Choroid plexus epithelial cell (primary cell): Measurements from ENCODE around the gene CYSRT1.
"Not testable (repeated sequence)": the region's sequence is repeated elsewhere in the genome, so short reads cannot be mapped to it uniquely, and the experiment has no call there.

Source experiments
- DNase-seq: peaks from one replicate; pipeline ENCODE4 v3.0.0-alpha.2; 2010; ENCODE audit warnings: low read depth
- H3K4me3 ChIP-seq: 2 replicates; pipeline ENCODE4 v1.5.1; 2011; ENCODE audit warnings: low read depth, mild to moderate bottlenecking, control low read depth, low read length, moderate library complexity
- TF ChIP-seq, protein P1 (sequence below): conservative IDR thresholded peaks from 2 replicates; pipeline ENCODE4 v1.5.1; 2011; ENCODE audit warnings: low read depth, mild to moderate bottlenecking, control low read depth, inconsistent platforms, low read length, moderate library complexity

Gene CYSRT1

GRCh38 chr9:137237759-137238726, 13.1 kb downstream of the CYSRT1 start:
- TF ChIP-seq, protein P1, sequence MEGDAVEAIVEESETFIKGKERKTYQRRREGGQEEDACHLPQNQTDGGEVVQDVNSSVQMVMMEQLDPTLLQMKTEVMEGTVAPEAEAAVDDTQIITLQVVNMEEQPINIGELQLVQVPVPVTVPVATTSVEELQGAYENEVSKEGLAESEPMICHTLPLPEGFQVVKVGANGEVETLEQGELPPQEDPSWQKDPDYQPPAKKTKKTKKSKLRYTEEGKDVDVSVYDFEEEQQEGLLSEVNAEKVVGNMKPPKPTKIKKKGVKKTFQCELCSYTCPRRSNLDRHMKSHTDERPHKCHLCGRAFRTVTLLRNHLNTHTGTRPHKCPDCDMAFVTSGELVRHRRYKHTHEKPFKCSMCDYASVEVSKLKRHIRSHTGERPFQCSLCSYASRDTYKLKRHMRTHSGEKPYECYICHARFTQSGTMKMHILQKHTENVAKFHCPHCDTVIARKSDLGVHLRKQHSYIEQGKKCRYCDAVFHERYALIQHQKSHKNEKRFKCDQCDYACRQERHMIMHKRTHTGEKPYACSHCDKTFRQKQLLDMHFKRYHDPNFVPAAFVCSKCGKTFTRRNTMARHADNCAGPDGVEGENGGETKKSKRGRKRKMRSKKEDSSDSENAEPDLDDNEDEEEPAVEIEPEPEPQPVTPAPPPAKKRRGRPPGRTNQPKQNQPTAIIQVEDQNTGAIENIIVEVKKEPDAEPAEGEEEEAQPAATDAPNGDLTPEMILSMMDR, result no peak
- DNase-seq, result no peak
- no peak overlapping the region for H3K4me3 ChIP-seq

- peak overlapping the region; percentile 72 for H3K4me3 ChIP-seq
- DNase-seq, result not testable (repeated sequence)
Observed at GRCh38 chr9:137239541-137240200, 14.7 kb downstream of the CYSRT1 start.

GRCh38 chr9:137240318-137240840, 15.4 kb downstream of the CYSRT1 start:
- TF ChIP-seq, protein P1, result no peak
- H3K4me3 ChIP-seq, result peak overlapping the region; percentile 72
- peak; percentile 82 for DNase-seq

DNA sequence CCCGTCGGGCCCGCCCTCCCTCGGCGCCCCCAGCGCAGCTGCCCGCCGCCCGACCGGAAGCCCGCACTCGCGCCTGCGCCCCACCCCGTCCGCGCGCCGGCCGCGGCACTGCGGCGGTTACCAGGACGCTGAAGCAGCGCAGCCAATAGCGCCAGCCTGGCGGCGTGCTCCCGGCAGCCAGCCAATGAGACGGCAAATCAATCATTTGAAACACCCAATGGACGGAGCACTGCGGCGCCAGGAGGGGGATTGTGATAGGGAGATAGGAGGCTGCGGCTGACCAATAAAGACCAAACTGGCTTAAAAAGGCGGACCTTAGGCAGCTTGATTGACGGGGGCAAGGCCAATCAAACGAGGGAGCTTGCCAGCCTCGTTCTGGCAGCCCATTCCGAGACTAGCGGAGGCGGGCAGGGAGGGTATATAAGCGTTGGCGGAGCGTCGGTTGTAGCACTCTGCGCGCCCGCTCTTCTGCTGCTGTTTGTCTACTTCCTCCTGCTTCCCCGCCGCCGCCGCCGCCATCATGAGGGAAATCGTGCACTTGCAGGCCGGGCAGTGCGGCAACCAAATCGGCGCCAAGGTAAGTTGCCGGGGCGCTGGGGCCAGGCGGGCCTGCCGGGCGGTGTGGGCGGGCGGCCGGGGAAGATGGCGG, 16.0 kb downstream of the CYSRT1 start, which contains the start of gene TUBB4B:
Gene TUBB4B (plus strand): TSS at position 447 of the 649 bp plus-strand sequence. CDS start 74 bp downstream, at position 521.
- peak; percentile 100 for DNase-seq
- peak within 1 kb of the TSS; percentile 85 for H3K4me3 ChIP-seq
- TF ChIP-seq, protein P1, result no peak

DNA sequence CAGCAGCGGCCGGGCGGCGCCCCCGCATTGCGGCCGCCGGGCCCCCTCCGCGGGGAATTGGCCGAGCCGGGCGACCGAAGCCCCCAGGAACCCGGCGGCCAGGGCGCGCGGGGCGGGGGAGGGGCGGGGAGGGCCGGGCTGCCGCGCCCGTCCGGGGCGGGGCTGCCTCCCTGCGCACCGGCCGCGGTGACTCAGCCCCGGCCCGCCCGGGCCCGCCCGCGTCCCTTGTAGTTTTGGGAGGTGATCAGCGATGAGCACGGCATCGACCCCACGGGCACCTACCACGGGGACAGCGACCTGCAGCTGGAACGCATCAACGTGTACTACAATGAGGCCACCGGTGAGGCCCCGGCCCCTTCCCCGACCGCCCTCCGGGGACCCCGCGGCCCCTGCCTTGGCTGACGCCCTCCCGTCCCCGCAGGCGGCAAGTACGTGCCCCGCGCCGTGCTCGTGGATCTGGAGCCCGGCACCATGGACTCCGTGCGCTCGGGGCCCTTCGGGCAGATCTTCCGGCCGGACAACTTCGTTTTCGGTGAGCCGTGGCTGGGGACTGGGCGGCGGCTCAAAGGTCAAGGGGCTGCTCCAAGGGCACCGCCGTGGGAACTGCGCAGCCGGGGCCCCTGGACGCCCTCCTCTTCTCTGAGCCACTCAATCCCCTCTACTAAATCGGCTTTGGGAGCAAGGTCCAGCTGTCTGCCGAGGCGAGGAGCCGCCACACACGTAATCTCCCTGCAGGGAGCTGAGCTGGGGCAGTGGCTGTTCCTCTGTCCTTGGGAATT, 16.7 kb downstream of the CYSRT1 start:
- TF ChIP-seq, protein P1, result no peak
- DNase-seq, result no peak
- H3K4me3 ChIP-seq, result peak overlapping the region; percentile 85

DNA sequence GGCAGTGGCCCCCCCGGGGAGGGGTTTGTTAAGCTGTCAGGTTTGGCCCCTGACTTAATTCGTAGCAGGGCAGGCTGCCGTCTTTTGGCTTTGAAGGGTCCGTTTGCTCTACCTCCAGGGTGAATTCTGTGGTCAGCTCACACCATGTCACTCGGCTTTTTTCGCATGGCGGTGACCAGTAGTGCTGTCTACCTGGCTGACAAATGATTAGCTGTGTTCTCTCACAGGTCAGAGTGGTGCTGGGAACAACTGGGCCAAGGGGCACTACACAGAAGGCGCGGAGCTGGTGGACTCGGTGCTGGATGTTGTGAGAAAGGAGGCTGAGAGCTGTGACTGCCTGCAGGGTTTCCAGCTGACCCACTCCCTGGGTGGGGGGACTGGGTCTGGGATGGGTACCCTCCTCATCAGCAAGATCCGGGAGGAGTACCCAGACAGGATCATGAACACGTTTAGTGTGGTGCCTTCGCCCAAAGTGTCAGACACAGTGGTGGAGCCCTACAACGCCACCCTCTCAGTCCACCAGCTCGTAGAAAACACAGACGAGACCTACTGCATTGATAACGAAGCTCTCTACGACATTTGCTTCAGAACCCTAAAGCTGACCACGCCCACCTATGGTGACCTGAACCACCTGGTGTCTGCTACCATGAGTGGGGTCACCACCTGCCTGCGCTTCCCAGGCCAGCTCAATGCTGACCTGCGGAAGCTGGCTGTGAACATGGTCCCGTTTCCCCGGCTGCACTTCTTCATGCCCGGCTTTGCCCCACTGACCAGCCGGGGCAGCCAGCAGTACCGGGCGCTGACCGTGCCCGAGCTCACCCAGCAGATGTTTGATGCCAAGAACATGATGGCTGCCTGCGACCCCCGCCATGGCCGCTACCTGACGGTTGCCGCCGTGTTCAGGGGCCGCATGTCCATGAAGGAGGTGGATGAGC, 17.6 kb downstream of the CYSRT1 start:
- H3K4me3 ChIP-seq, result peak overlapping the region; percentile 85
- TF ChIP-seq, protein P1, result no peak
- no peak for DNase-seq

DNA sequence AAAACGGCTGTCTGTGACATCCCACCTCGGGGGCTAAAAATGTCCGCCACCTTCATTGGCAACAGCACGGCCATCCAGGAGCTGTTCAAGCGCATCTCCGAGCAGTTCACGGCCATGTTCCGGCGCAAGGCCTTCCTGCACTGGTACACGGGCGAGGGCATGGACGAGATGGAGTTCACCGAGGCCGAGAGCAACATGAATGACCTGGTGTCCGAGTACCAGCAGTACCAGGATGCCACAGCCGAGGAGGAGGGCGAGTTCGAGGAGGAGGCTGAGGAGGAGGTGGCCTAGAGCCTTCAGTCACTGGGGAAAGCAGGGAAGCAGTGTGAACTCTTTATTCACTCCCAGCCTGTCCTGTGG, 18.3 kb downstream of the CYSRT1 start:
- DNase-seq, H3K4me3 ChIP-seq: not testable (repeated sequence)
